HCT116 (cell line): ENCODE data around the gene SEBOX.

ENCODE experiments used
- CBX3 ChIP-seq: IDR thresholded peaks from 2 replicates; pipeline ENCODE4 v1.6.1; 2012; ENCODE audit warnings: low read depth
- CEBPB ChIP-seq: IDR thresholded peaks from 2 replicates; pipeline ENCODE4 v1.6.1; 2012; ENCODE audit warnings: low read depth
- EGR1 ChIP-seq: IDR thresholded peaks from 2 replicates; pipeline ENCODE4 v1.6.1; 2012; ENCODE audit warnings: low read depth
- EZH2 ChIP-seq: fragments of 200-600 bp; sonication (generic); IDR thresholded peaks from 2 replicates; pipeline ENCODE4 v1.6.1; 2017; ENCODE audit warnings: antibody characterized with exemption, mixed run types
- EZH2phosphoT487 ChIP-seq: fragments of 200-600 bp; IDR thresholded peaks from 2 replicates; pipeline ENCODE4 v1.6.1; 2018; ENCODE audit warnings: antibody characterized with exemption, borderline replicate concordance
- POLR2A ChIP-seq: IDR thresholded peaks from 2 replicates; pipeline ENCODE4 v1.7.0; 2011; ENCODE audit warnings: borderline replicate concordance; ENCODE audit not compliant: insufficient read depth, insufficient read length; ENCODE audit errors: extremely low read depth
- POLR2AphosphoS5 ChIP-seq: IDR thresholded peaks from 2 replicates; pipeline ENCODE4 v1.6.1; 2011; ENCODE audit warnings: mild to moderate bottlenecking, low read depth, low read length, moderate library complexity
- RAD21 ChIP-seq: IDR thresholded peaks from 2 replicates; pipeline ENCODE4 v1.6.1; 2012; ENCODE audit warnings: low read depth, mild to moderate bottlenecking
- SIN3A ChIP-seq: IDR thresholded peaks from 2 replicates; pipeline ENCODE4 v1.6.1; 2012; ENCODE audit warnings: low read depth
- YY1 ChIP-seq: IDR thresholded peaks from 2 replicates; pipeline ENCODE4 v1.6.1; 2011; ENCODE audit warnings: low read length, low read depth, moderate library complexity, mild to moderate bottlenecking; ENCODE audit not compliant: insufficient replicate concordance; ENCODE audit errors: extremely low read depth
- ZNF274 ChIP-seq: fragments of 200-500 bp; sonication (Bioruptor generic); IDR thresholded peaks from 2 replicates; pipeline ENCODE4 v1.6.1; 2014; ENCODE audit warnings: mild to moderate bottlenecking, low read depth, low read length, inconsistent platforms
- TF ChIP-seq, protein P1 (sequence below), 3 experiments: fragments of 200-600 bp in 1 of 3; sonication (generic) in 1 of 3; IDR thresholded peaks in 2 of 3; conservative IDR thresholded peaks in 1 of 3; 2 replicates each; pipeline ENCODE4 v1.5.1; 2012 to 2017; ENCODE audit warnings: low read depth in 2 of 3, low read length in 2 of 3, antibody characterized with exemption in 1 of 3, borderline replicate concordance in 1 of 3, control low read depth in 1 of 3, mild to moderate bottlenecking in 1 of 3, mixed read lengths in 1 of 3, mixed run types in 1 of 3, moderate library complexity in 1 of 3; ENCODE audit not compliant: insufficient read depth in 1 of 3
- TF ChIP-seq, protein P2 (sequence below): IDR thresholded peaks from 2 replicates; pipeline ENCODE4 v1.6.1; 2012
- TF ChIP-seq, protein P3 (sequence below): IDR thresholded peaks from 2 replicates; pipeline ENCODE4 v1.6.1; 2012

DNA sequence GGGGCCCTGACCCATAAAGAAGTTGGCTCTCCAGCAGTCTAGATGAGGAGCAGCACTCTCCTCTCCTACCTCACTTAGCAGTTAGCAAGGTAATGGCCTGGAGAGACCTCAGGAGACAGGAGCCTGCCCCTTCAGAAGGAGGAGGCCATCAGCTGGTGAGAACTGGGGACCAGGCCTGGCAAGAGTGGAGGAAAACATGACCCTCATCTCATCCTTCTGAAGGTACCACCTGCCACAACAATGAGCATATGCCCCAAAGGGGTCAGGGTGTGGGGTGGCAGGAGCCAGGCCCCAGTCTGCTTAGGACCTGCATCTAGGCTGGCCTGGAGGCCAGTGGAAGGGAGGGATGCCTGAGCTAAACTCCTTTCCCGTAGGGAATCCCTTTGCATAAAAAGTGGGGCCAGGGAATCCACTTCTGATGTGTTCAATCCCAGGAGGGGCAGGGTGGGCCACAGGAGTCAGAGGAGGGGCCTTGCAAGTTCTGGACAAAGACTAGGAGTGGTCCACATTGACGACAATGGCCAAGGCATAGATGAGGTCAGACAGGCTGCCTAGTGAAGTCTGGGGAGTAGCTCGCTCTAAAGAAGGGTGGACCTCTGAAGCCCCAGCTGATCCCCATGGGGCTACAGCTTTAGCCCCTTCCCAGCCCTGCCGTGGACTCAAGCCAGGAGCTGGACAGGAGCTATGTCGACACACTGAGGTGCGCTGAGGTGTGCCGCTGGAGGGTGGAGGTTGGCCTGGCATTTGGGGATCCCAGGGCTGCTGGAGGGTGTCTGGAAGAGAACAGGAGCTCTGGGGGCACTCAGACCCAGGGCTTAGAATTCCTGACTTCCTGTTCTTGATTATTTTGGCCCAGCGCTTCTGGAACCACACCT is 986 bp downstream of the SEBOX start:
- TF ChIP-seq POLR2A (no peak), EZH2 (no peak), CEBPB (no peak), YY1 (no peak), EZH2phosphoT487 (no peak), RAD21 (no peak), POLR2AphosphoS5 (no peak), CBX3 (no peak), ZNF274 (no peak), SIN3A (no peak), EGR1 (no peak)
- TF ChIP-seq, protein P1, sequence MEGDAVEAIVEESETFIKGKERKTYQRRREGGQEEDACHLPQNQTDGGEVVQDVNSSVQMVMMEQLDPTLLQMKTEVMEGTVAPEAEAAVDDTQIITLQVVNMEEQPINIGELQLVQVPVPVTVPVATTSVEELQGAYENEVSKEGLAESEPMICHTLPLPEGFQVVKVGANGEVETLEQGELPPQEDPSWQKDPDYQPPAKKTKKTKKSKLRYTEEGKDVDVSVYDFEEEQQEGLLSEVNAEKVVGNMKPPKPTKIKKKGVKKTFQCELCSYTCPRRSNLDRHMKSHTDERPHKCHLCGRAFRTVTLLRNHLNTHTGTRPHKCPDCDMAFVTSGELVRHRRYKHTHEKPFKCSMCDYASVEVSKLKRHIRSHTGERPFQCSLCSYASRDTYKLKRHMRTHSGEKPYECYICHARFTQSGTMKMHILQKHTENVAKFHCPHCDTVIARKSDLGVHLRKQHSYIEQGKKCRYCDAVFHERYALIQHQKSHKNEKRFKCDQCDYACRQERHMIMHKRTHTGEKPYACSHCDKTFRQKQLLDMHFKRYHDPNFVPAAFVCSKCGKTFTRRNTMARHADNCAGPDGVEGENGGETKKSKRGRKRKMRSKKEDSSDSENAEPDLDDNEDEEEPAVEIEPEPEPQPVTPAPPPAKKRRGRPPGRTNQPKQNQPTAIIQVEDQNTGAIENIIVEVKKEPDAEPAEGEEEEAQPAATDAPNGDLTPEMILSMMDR (IDR thresholded peaks at IDR 0.05 in 2 of 3, conservative IDR thresholded peaks at IDR 0.05 in 1 of 3; ENCODE audit: borderline replicate concordance in 1 of 3, insufficient read depth in 1 of 3, low read depth in 2 of 3, low read length in 2 of 3), result no peak
- TF ChIP-seq, protein P2, sequence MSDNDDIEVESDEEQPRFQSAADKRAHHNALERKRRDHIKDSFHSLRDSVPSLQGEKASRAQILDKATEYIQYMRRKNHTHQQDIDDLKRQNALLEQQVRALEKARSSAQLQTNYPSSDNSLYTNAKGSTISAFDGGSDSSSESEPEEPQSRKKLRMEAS, result no peak
- TF ChIP-seq, protein P3, sequence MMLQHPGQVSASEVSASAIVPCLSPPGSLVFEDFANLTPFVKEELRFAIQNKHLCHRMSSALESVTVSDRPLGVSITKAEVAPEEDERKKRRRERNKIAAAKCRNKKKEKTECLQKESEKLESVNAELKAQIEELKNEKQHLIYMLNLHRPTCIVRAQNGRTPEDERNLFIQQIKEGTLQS, result no peak
